Small intestine (tissue), 7 donors: ENCODE measurements around the gene LRPAP1. TPM values are rescaled to one million over a fixed set of nuclear protein-coding genes. Genes with fewer than 3 reads are reported as not detected.

ENCODE experiments used
- DNase-seq, 2 donors: peaks; one replicate each; pipeline versions ENCODE4 v3.0.0 to v3.0.0-alpha.2; 2013
- FAIRE-seq: peaks from 2 replicates; lab custom pipeline; 2012; peaks lifted over from hg19 to GRCh38; lab: Jason Lieb, UNC
- H3K27ac ChIP-seq, 3 donors: one replicate each; pipeline ENCODE4 v1.5.1; 2013; ENCODE audit warnings: low read length in 2 of 3, mild to moderate bottlenecking in 2 of 3, control low read depth in 1 of 3, inconsistent platforms in 1 of 3, low read depth in 1 of 3, moderate library complexity in 1 of 3
- H3K27me3 ChIP-seq, 3 donors: one replicate each; pipeline ENCODE4 v1.6.1; 2013; ENCODE audit warnings: low read length in 3 of 3, inconsistent platforms in 1 of 3; ENCODE audit not compliant: control insufficient read depth in 3 of 3, insufficient read depth in 3 of 3
- H3K36me3 ChIP-seq, 3 donors: one replicate each; pipeline ENCODE4 v1.6.1; 2013; ENCODE audit warnings: low read length in 3 of 3, inconsistent platforms in 1 of 3, low read depth in 1 of 3, mild to moderate bottlenecking in 1 of 3, moderate library complexity in 1 of 3; ENCODE audit not compliant: control insufficient read depth in 3 of 3, insufficient read depth in 2 of 3
- H3K4me1 ChIP-seq, 3 donors: one replicate each; pipeline ENCODE4 v1.6.1; 2013; ENCODE audit warnings: low read length in 2 of 3, inconsistent platforms in 1 of 3, low read depth in 1 of 3, mild to moderate bottlenecking in 1 of 3, moderate library complexity in 1 of 3; ENCODE audit not compliant: control insufficient read depth in 3 of 3, insufficient read depth in 2 of 3
- H3K4me3 ChIP-seq, 3 donors: one replicate each; pipeline ENCODE4 v1.5.1; 2013; ENCODE audit warnings: low read length in 3 of 3, control low read depth in 1 of 3, inconsistent platforms in 1 of 3, low read depth in 1 of 3, mild to moderate bottlenecking in 1 of 3, moderate library complexity in 1 of 3
- H3K9me3 ChIP-seq, 2 donors: one replicate each; pipeline ENCODE4 v1.6.1; 2013; ENCODE audit warnings: low read depth in 1 of 2, low read length in 1 of 2; ENCODE audit not compliant: control insufficient read depth in 2 of 2, insufficient read depth in 1 of 2
- WGBS, 3 donors: extraction: QIAGEN DNeasy Blood & Tissue Kit; methylation state at CpG; one replicate each; pipeline ENCODE4 v1.1.7; 2013; 5-methylcytosine and 5-hydroxymethylcytosine counted together
- polyA plus RNA-seq, 4 donors: library from polyadenylated mRNA; stranded (reverse) in 3 of 4; unstranded in 1 of 4; fragments of 200-250 nt in 3 of 4; fragments of 120-200 nt in 1 of 4; gene quantifications; one replicate each; pipeline versions ENCODE4 v1.2.1 to v1.2.3, GENCODE V29; 2013
- donor health status: healthy with polysubstance abuse.
- donor health status: control.
- donor health status: control.
- donor health status: Bipolar disorder and iron deficiency.
- donor health status: healthy.

The LRPAP1 gene
- polyA plus RNA-seq, 4 donors, result 20.1 to 268 (median 69.6) TPM

GRCh38 chr4:3522326-3522640, 9.9 kb downstream of the LRPAP1 start:
- no peaks in the 10 kb centered on the region for H3K9me3 ChIP-seq
- WGBS, 3 donors, result 81 to 98% (median 90%) methylated on average over 9 to 15 of the region's 15 CpGs
- no peaks in the 10 kb centered on the region for H3K4me1 ChIP-seq
- H3K4me3 ChIP-seq, result no peak overlapping the region
- H3K36me3 ChIP-seq, result peaks cover 30 to 99% (median 30%) of the 10 kb centered on the region in 3 donors
- no peaks in the 10 kb centered on the region for H3K27me3 ChIP-seq
- DNase-seq, result no peak
- no peak overlapping the region for H3K27ac ChIP-seq
- FAIRE-seq, result no peak

GRCh38 chr4:3521621-3522325, 10.4 kb downstream of the LRPAP1 start:
- FAIRE-seq, result no peak
- no peaks in the 10 kb centered on the region for H3K27me3 ChIP-seq
- no peak for DNase-seq
- no peak overlapping the region for H3K4me3 ChIP-seq
- H3K36me3 ChIP-seq, result peaks cover 32 to 99% (median 34%) of the 10 kb centered on the region in 3 donors
- WGBS, 3 donors, result 95 to 97% (median 95%) methylated on average over 14 to 16 of the region's 16 CpGs
- H3K27ac ChIP-seq, result no peak overlapping the region
- H3K9me3 ChIP-seq, result no peaks in the 10 kb centered on the region
- H3K4me1 ChIP-seq, result no peaks in the 10 kb centered on the region

GRCh38 chr4:3520796-3521600, 11.2 kb downstream of the LRPAP1 start:
- Histone ChIP-seq H3K27me3 (no peaks in the 10 kb centered on the region), H3K36me3 (peaks cover 39 to 99% (median 39%) of the 10 kb centered on the region in 3 donors), H3K4me1 (no peaks in the 10 kb centered on the region), H3K4me3 (no peak overlapping the region), H3K9me3 (no peaks in the 10 kb centered on the region), H3K27ac (no peak overlapping the region)
- DNase-seq (no peak), FAIRE-seq (no peak)
- WGBS, 3 donors, result 94 to 95% (median 95%) methylated on average over 25 to 31 of the region's 31 CpGs

GRCh38 chr4:3520276-3520675, 11.9 kb downstream of the LRPAP1 start:
- H3K27ac ChIP-seq, result no peak overlapping the region
- H3K4me1 ChIP-seq, result peaks cover 0 to 4% (median 0%) of the 10 kb centered on the region in 3 donors
- FAIRE-seq (no peak), DNase-seq (no peak)
- no peak overlapping the region for H3K4me3 ChIP-seq
- 83 to 94% (median 91%) methylated on average over 11 of the region's 11 CpGs for WGBS, 3 donors
- no peaks in the 10 kb centered on the region for H3K9me3 ChIP-seq
- H3K36me3 ChIP-seq, result peaks cover 41 to 99% (median 41%) of the 10 kb centered on the region in 3 donors
- H3K27me3 ChIP-seq, result no peaks in the 10 kb centered on the region

- 93 to 94% (median 93%) methylated on average over 23 of the region's 23 CpGs for WGBS, 3 donors
Observed at GRCh38 chr4:3519468-3520264, 12.6 kb downstream of the LRPAP1 start.

GRCh38 chr4:3518941-3519340, 13.3 kb downstream of the LRPAP1 start:
- Histone ChIP-seq H3K27me3 (no peaks in the 10 kb centered on the region), H3K36me3 (peaks cover 44 to 99% (median 50%) of the 10 kb centered on the region in 3 donors), H3K4me3 (no peak overlapping the region), H3K9me3 (no peaks in the 10 kb centered on the region), H3K27ac (no peak overlapping the region), H3K4me1 (peaks cover 0 to 10% (median 0%) of the 10 kb centered on the region in 3 donors)
- DNase-seq, result no peak
- WGBS, 3 donors, result 93 to 94% (median 93%) methylated on average over 18 of the region's 18 CpGs
- no peak for FAIRE-seq

More at GRCh38 chr4:3519468-3520264, 12.6 kb downstream of the LRPAP1 start:
- Histone ChIP-seq H3K4me1 (peaks cover 0 to 10% (median 0%) of the 10 kb centered on the region in 3 donors), H3K27ac (no peak overlapping the region), H3K4me3 (no peak overlapping the region), H3K27me3 (no peaks in the 10 kb centered on the region), H3K9me3 (no peaks in the 10 kb centered on the region), H3K36me3 (peaks cover 43 to 99% (median 44%) of the 10 kb centered on the region in 3 donors)
- DNase-seq, result no peak
- no peak for FAIRE-seq

- DNase-seq (no peak), FAIRE-seq (no peak)
- no peaks in the 10 kb centered on the region for H3K27me3 ChIP-seq
- H3K36me3 ChIP-seq, result peaks cover 45 to 99% (median 51%) of the 10 kb centered on the region in 3 donors
- no peak overlapping the region for H3K27ac ChIP-seq
- no peaks in the 10 kb centered on the region for H3K9me3 ChIP-seq
- H3K4me1 ChIP-seq, result peaks cover 0 to 10% (median 0%) of the 10 kb centered on the region in 3 donors
- WGBS, 3 donors, result 87 to 97% (median 91%) methylated on average over 8 to 11 of the region's 11 CpGs
- no peak overlapping the region for H3K4me3 ChIP-seq
Observed at GRCh38 chr4:3518511-3518880, 13.7 kb downstream of the LRPAP1 start.
